GM19351 (cell line): ENCODE measurements around the gene MZT2A.
"Not testable (repeated sequence)": the region's sequence is repeated elsewhere in the genome, so short reads cannot be mapped to it uniquely, and the experiment has no call there.

Experiments used
- ATAC-seq: cut with Tn5 transposase; IDR thresholded peaks from one replicate; pipeline ENCODE4 v1.9.1; 2021; ENCODE audit warnings: mild to moderate bottlenecking, moderate library complexity; ENCODE audit not compliant: unreplicated experiment

MZT2A gene

GRCh38 chr2:131493199-131493968, 1.2 kb upstream of the MZT2A start:
- ATAC-seq = peak; percentile 15

GRCh38 chr2:131492418-131493198, 411 bp upstream of the MZT2A start:
- ATAC-seq = peak; percentile 68

GRCh38 chr2:131491469-131491836, 744 bp downstream of the MZT2A start:
- ATAC-seq = not testable (repeated sequence)

GRCh38 chr2:131490616-131491468, 1.4 kb downstream of the MZT2A start:
- not testable (repeated sequence) for ATAC-seq

GRCh38 chr2:131488306-131489205, 3.6 kb downstream of the MZT2A start:
- ATAC-seq = no peak

GRCh38 chr2:131486201-131486902, 5.8 kb downstream of the MZT2A start:
- not testable (repeated sequence) for ATAC-seq

GRCh38 chr2:131484906-131485460, 7.2 kb downstream of the MZT2A start:
- not testable (repeated sequence) for ATAC-seq

GRCh38 chr2:131483981-131484820, 8.0 kb downstream of the MZT2A start:
- not testable (repeated sequence) for ATAC-seq

GRCh38 chr2:131482506-131483155, 9.6 kb downstream of the MZT2A start:
- not testable (repeated sequence) for ATAC-seq

- not testable (repeated sequence) for ATAC-seq
These were observed 11.8 kb downstream of the MZT2A start for GRCh38 chr2:131480351-131480750.

GRCh38 chr2:131478850-131479461, 13.2 kb downstream of the MZT2A start:
- not testable (repeated sequence) for ATAC-seq

- not testable (repeated sequence) for ATAC-seq
These were observed 13.9 kb downstream of the MZT2A start for GRCh38 chr2:131478074-131478849.

GRCh38 chr2:131477227-131477626, 15.0 kb downstream of the MZT2A start:
- not testable (repeated sequence) for ATAC-seq

GRCh38 chr2:131476363-131476762, 15.8 kb downstream of the MZT2A start:
- not testable (repeated sequence) for ATAC-seq

- ATAC-seq = no peak
These were observed 16.4 kb downstream of the MZT2A start, which contains the start of gene TUBA3D for GRCh38 chr2:131475831-131476230. TSS of gene TUBA3D (plus strand) at chr2:131476119. CDS start at chr2:131476200, 81 bp downstream.

GRCh38 chr2:131473266-131473665, 18.9 kb downstream of the MZT2A start:
- ATAC-seq = not testable (repeated sequence)
